GM13976 (cell line): ENCODE measurements around the gene EIF5.

Experiments used
- DNase-seq: peaks from one replicate; pipeline ENCODE4 v3.0.0; 2012; ENCODE audit warnings: low spot score
- in situ Hi-C: fragments of 300-500 bp; cut with MboI; formaldehyde crosslinking; loops from one replicate; pipeline ENCODE4 v1.12.0; 2022; ENCODE audit warnings: low sequenced_read_pairs, mixed read lengths, inconsistent platforms; ENCODE audit not compliant: unreplicated experiment
- TF ChIP-seq, protein P1 (sequence below): IDR thresholded peaks from 2 replicates; pipeline ENCODE4 v1.5.1; 2012; ENCODE audit warnings: borderline replicate concordance, mild to moderate bottlenecking; ENCODE audit not compliant: insufficient read depth; ENCODE audit errors: extremely low read depth, missing control alignments, control extremely low read depth

The EIF5 gene

DNA sequence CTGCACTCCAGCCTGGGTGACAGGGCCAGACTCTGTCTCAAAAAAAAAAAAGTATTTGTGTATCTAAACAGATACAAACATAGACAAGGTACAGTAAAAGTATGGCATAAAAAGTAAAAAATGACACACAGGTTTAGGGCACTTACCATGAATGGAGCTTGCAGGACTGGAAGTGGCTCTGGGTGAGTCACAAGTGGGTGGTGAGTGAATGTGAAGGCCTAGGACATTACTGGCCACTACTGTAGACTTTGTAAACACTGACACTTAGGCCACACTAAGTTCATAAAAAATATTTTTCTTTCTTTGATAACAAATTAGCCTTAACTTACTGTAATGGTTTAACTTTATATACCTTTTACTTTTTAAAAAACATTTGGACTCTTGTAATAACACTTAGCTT is 38.0 kb upstream of the EIF5 start:
- TF ChIP-seq, protein P1, sequence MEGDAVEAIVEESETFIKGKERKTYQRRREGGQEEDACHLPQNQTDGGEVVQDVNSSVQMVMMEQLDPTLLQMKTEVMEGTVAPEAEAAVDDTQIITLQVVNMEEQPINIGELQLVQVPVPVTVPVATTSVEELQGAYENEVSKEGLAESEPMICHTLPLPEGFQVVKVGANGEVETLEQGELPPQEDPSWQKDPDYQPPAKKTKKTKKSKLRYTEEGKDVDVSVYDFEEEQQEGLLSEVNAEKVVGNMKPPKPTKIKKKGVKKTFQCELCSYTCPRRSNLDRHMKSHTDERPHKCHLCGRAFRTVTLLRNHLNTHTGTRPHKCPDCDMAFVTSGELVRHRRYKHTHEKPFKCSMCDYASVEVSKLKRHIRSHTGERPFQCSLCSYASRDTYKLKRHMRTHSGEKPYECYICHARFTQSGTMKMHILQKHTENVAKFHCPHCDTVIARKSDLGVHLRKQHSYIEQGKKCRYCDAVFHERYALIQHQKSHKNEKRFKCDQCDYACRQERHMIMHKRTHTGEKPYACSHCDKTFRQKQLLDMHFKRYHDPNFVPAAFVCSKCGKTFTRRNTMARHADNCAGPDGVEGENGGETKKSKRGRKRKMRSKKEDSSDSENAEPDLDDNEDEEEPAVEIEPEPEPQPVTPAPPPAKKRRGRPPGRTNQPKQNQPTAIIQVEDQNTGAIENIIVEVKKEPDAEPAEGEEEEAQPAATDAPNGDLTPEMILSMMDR: no peak
- no peak for DNase-seq
- in situ Hi-C loops: no loop called here

DNA sequence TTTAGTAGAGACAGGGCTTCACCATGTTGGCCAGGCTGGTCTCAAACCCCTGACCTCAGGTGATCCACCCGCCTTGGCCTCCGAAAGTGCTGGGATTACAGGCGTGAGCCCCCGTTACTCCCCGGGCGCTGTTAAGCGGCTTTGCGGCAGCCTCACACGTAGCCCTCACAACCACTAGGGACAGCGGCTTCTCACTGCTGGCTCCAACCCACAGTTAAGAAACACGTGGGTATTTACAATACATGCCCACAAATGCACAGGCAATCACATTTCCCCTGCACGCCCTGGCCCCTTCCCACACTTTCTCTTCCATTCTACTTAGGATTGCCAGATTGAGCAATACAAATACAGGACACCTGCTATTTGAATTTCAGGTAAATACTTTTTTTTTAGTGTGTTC is 37.0 kb upstream of the EIF5 start:
- in situ Hi-C loops: no loop called here
- TF ChIP-seq, protein P1: no peak
- DNase-seq: no peak

GRCh38 chr14:103298620-103299019 is 35.4 kb upstream of the EIF5 start:
- DNase-seq: no peak
- TF ChIP-seq, protein P1: no peak
- in situ Hi-C loops: no loop called here

DNA sequence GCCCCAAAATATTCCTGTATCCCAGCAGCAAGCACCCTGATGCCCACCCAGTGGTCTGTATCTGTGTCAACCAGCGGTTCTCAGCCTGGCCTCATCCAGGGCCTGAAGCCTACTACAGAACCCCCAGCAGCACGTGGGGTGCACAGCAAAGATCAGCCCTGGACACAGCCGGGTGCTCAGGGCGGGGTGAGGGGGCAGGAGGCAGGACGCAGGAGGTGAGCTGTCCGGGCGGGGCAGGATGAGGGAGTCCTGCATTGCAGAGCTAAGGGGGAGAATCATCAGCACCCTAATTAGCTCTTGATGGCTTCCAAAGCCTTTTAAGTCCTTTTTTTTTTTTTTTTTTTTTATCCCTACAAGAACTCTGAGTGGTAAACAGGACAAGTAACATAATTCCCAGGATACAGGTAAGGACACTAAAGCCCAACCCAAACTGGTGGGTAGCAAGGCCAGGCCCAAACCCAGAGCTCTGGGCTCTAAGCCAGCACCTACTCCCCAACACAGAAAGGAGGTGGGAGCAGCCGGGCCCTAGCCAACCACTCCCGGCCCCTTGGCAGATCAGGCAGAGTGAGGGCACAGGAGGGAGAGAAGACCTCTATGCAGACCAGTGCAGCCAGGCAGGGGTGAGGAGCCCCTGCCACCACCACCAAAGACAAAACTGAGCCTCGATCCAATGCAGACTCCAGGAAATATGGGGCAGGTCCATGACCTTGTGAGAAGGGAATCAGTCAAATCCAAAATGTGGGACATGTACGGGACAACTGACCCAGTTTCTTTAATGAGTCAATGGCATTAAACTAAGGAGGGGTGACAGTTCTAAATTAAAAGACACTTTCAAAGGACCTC is 32.3 kb upstream of the EIF5 start:
- in situ Hi-C loops: no loop called here
- no peak for DNase-seq

GRCh38 chr14:103302966-103303365 is 31.1 kb upstream of the EIF5 start:
- no peak for DNase-seq
- in situ Hi-C loops: no loop called here

More for the DNA sequence above, 32.3 kb upstream of the EIF5 start:
- TF ChIP-seq, protein P1: no peak

GRCh38 chr14:103304706-103305105 is 29.3 kb upstream of the EIF5 start:
- TF ChIP-seq, protein P1: no peak
- no peak for DNase-seq
- in situ Hi-C loops: no loop called here

More at GRCh38 chr14:103302966-103303365, 31.1 kb upstream of the EIF5 start:
- TF ChIP-seq, protein P1: no peak
